NCI-H2107 treated with DMSO at 0.1 percent for 48 hours (cell line): ENCODE measurements around the gene TANGO6.

Source experiments
- DNase-seq: peaks from one replicate; lab custom pipeline; 2025; ENCODE audit not compliant: unreplicated experiment; lab: John Stamatoyannopoulos, UW

TANGO6 gene

DNA sequence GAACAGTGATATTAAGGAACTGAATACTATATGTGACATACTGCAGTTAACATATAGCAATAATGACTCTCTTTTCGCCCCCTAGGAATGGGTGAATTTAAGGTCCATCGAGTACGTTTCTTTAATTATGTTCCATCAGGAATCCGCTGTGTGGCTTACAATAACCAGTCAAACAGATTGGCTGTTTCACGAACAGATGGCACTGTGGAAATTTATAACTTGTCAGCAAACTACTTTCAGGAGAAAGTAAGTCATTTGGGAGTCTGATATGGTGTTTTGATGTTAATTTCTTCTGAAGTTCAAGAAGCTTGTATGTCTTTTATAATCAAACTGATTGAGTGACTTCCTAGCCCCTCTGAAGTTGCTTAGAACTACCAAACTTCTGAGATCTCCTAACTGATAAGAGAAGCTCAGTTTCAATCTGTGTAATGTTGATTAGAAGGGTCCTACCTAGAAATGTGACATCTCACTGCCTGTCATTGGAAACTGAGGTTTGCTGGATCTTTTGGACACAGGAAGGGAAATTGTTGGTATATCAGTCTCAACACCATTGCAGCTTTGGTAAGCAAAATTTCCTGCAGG is 290.1 kb downstream of the TANGO6 start:
- DNase-seq: no peak
